NCI-H748 (cell line): ENCODE results near the gene CLCA1.

Experiments
- DNase-seq: peaks from one replicate; lab custom pipeline; 2025; ENCODE audit not compliant: unreplicated experiment; lab: John Stamatoyannopoulos, UW

CLCA1 gene, protein sequence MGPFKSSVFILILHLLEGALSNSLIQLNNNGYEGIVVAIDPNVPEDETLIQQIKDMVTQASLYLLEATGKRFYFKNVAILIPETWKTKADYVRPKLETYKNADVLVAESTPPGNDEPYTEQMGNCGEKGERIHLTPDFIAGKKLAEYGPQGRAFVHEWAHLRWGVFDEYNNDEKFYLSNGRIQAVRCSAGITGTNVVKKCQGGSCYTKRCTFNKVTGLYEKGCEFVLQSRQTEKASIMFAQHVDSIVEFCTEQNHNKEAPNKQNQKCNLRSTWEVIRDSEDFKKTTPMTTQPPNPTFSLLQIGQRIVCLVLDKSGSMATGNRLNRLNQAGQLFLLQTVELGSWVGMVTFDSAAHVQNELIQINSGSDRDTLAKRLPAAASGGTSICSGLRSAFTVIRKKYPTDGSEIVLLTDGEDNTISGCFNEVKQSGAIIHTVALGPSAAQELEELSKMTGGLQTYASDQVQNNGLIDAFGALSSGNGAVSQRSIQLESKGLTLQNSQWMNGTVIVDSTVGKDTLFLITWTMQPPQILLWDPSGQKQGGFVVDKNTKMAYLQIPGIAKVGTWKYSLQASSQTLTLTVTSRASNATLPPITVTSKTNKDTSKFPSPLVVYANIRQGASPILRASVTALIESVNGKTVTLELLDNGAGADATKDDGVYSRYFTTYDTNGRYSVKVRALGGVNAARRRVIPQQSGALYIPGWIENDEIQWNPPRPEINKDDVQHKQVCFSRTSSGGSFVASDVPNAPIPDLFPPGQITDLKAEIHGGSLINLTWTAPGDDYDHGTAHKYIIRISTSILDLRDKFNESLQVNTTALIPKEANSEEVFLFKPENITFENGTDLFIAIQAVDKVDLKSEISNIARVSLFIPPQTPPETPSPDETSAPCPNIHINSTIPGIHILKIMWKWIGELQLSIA

DNA sequence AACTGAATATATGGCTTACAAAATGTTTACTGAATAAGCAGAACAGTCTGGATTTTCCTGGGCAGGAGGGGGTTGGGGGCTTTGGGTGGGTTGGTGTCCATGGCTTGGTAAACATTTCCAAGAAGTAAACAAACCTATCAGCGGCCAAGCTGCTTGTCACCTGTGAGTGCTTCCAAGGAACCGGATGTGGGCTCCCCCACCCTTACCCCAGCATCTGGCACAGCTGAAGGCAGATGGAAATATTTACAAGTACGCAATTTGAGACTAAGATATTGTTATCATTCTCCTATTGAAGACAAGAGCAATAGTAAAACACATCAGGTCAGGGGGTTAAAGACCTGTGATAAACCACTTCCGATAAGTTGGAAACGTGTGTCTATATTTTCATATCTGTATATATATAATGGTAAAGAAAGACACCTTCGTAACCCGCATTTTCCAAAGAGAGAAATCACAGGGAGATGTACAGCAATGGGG is at the start of gene CLCA1:
TSS of gene CLCA1 (plus strand) at position 427 of the 477 bp plus-strand sequence. CDS start at position 472, 45 bp downstream.
- DNase-seq = peak; percentile 38

DNA sequence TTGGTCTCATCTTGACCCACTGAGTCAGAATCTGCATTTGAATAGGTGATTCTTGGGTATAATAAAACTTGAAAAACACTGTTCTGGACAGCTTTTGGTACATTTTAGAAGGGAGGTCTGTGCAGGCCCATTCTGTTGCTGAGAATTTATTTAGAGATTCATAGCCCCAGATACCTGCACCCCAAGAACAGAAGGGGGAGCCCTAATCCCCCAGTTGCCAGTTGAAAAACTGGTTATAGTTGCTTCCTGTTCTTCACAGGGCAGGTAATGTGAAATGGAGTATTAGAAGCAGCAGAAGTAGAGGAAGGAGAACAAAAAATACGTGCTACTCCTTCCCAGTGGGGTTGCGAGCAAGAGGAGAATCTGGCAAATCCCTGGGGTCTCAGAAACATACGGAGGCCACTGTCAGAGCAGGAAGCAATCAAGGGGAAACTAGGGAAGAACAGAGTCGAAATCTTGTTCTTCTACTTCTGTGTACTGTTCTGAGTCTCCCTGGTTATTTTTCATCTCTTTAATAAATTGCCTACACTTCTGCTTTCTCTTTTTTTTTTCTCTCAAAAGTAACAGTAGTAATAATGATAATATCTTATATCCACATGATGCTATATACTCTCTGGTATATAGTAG is 49.3 kb upstream of the CLCA1 start:
- no peak for DNase-seq

DNA sequence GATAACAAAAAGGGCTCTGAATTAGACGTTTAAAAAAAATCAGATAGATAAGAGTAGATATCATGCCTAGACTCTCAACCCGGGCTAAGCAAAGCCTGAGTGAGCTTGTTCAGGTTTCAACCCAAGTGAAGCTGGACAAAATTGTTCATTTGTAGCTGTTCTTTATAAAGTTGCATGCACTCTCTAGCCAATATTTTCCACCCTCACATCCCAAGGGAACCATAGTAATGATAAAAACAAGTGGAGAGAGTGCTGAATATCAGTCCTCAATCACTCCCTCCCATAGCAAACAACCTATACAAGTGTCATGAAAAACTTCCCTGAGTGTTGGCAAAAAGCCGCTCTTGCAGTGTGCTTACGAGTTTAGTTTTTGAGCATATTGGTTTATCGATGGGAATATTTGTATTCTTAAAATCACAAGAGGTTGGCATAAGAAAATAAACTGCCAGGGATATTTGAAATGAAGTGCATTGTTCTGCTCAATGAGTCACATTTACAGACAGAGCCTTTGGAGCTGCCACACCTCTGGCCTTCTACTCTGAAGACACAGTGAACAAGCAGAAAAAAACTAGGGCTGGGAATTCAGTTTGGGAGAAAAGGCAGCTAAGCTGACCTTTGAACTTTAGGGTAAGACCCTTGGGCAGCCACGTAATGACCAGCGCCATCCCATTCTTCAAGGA is 47.0 kb upstream of the CLCA1 start:
- DNase-seq = no peak

DNA sequence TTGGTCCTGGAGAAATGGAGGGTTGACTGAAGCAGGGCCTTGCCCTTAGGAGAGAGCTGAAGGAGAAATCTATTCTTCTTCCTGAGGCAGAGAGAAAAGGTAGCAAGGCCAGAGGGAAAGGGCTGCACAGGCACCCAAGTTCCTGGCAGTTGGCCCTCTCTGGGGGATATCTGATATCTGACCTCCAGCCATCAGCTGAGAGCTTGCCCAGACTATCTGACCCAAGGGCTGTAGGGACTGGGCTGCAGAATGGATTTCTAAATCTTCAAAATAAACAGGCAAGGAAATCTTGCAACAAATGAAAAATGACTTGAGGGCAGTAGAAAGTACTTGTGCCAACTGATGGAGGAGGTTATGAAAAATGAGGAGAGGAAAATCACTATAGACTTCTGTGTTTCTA is 45.3 kb upstream of the CLCA1 start:
- DNase-seq = no peak

DNA sequence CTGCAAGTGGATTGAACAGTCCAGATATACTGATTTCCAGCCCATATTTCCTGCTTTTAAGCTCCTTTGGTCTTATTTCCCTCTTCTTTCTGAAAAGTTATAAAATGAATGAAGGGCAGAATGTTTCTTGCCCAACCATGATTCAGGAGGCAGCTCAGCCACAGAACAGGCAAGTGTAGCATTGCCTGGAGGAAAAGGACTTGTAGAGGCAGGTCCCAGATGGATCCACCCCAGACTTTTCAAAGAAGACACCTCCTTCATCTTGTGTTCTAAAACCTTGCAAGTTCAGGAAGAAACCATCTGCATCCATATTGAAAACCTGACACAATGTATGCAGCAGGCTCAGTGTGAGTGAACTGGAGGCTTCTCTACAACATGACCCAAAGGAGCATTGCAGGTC is 44.9 kb upstream of the CLCA1 start, which contains the start of gene CLCA2:
TSS of gene CLCA2 (plus strand) at position 299 of the 400 bp plus-strand sequence. CDS start at position 376, 77 bp downstream.
- no peak for DNase-seq

DNA sequence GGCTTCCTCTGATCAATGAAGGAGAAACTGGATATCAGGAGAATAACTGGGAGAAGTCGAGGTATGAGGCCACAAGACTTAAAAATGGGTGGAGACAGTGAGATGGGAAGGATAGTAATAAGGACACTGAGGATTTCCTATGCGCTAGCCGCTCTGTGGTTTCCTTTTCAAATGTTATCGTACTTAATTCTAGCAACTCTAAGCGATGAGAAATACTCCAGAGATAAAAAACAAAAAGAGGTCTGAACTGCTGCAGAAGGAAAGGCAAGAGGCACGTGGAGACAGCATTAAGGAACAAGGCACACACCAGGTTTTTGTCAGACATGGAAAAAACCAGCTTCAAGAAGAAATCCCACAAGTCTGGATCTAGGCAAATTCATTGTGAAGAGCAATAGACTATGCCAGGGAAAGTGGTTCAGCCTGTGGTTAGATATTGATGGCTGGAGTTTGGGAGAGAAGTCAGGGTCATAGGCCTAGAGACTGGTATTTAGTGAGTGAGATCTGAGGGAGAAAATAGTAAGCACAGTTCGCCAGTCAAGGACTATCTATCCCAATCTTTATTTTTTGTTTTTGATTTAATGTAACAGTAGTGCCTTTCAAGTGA is 39.5 kb upstream of the CLCA1 start:
- DNase-seq = no peak

DNA sequence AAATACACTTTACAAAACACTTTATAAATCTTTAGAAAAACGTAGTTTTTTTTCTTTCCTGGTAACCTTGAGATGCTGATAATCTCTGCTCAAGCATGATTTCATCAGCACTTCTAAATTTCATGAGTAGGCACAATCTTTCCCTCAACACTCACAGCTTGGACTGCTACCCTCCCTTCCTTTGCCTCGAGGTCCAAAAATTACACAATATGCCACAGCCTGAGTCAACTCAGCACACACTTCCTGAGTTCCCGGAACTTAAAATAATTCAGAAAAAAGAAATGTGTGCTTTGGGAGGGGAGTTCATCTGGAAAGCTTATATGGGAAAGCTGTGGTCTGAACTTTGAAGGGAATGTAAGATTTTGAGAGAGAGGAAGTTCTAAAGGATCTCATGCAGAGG is 38.9 kb upstream of the CLCA1 start:
- DNase-seq = no peak

DNA sequence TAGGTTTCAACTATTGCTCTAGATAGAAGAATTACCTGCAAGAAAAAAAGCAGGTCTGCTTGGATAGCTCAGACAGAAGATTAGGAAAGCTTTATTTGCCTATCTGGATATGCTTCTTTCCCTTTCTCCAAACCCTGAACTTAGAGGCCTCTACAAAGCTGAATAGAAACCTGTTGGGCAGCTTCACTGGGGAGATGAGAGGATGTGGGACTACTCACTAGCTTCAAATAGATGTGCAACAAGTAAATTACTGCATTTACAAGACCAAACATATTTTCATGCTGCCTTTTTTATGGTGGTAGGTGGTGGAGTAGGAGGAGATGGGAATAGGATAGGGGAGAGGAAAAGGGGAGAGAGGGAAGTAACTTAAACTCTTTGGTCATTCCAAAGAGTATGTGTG is 38.4 kb upstream of the CLCA1 start:
- DNase-seq = no peak

DNA sequence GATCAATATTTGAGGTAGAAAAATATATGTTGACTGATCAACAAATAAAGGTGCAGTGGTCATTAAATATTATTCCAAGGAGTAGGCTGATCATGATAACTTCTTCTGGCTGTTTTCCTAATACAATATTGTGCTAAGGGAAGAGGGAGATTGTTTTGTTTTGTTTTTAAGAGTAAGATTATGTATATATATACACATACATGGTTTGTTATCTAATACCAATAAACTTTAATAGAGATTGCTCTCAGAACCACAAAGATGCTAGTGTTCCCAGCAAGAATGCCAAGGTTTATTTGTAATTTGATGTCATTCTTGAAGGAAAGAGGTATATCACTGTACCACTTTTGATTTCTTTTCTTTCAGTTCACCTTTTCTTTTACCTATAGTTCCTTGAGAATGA is 34.7 kb upstream of the CLCA1 start:
- DNase-seq = no peak

DNA sequence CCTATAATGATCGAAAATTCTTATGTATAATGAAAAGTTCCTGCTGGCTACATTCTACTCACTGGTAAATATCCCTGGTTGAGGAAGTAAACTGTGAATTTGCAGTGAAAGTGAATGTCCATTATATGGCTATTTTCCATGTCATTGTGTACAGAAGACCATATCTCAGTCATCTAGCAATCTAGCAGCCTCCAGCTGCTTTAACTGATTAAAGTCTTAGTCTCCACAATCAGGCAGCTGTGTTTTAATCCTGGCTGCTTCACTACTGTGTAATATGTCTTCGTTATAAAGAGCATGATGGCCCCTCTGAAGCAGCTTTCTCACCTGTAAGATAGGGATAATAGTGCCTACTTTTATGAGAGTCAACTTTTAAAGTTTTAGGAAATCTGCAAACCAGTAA is 33.4 kb upstream of the CLCA1 start:
- DNase-seq = no peak

DNA sequence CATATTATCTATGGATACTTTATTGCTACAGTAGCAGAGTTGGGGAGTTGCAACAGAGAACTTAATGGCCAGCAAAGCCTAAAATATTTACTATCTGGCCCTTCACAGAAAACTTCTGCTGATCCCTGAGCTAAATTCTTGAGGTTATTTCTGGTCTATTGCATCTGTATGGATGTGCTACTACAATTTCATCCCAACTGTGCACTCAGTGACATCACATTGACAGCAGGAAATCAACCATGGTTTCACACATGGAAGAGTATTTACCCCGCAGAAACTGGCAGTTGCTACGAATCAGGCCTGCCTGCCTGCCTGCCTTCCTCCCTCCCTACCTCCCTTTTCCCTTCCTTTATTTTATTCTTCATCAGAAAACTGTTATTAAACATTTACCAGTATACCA is 32.7 kb upstream of the CLCA1 start:
- no peak for DNase-seq

DNA sequence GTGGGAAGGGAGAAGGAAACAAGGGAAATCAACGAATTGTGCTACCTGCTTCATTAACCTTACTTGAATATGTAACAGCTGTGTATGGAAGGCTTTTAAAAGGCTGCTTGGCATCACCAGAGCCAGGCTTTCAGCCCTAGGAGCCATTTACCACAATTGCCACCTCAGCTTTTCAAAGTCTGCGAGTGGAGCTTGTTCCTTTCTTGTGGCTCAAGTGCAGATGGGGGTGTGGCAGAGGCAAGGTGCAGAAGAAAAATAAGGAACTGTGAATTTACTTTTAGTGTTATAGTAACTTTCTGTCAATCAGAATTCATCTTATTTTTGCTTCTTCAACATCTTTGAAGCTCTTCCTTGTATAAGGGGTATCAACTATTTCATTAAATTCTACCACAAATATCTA is 27.1 kb upstream of the CLCA1 start:
- no peak for DNase-seq

DNA sequence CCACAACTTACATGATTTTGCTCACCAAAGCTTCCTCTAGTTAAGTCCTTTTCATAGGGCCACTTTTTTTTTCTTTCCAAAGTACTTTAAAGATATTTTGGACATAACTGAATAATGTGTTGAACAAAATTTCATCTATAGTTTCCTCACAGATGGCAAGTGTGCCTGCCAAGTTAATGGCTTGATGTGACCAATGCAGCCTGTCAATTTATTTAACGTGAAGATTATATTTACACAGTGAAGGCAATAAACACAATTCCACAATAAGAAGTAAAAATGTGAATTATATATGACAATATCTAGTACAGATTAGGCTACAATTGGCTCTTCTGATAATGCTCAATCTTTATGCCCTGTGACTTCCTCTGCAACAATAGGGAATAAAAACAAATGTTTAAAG is 26.7 kb upstream of the CLCA1 start:
- no peak for DNase-seq

DNA sequence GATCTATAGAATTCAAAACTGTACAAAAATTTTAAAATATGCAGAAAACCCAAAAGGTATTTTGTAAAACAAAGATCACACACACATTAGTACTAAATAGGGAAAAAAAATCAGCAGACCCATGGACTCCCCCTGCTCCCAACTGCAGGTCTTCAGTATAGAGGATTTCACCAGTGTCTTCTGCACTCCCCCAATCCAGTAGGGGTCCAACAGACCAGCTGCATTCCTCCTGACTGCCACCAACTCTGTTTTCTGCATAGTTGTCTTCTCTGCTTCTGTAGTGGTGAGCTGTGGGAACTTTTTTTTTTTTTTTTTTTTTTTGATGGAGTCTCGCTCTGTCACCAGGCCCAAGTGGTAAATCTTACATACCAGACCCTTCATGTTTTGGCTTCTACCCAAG is 22.8 kb upstream of the CLCA1 start:
- no peak for DNase-seq

DNA sequence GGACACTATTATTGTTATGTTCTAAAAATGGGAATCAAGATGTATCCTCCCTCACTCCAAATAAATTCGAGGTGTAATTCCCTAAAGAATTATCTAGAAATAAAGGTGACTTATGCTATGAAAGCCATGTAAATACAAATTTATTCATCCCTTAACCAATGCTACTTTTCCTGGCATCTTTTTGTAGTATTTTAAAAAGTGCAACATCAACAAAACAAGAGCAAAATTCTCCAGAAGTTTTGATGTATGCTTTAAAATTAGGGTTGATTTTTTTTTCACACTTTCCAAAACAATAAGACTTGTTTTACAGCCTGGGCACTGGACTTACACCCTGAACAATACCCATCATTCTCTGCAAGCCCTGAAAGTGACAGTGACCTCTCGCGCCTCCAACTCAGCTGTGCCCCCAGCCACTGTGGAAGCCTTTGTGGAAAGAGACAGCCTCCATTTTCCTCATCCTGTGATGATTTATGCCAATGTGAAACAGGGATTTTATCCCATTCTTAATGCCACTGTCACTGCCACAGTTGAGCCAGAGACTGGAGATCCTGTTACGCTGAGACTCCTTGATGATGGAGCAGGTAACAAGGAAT is 21.4 kb upstream of the CLCA1 start:
- DNase-seq = no peak

DNA sequence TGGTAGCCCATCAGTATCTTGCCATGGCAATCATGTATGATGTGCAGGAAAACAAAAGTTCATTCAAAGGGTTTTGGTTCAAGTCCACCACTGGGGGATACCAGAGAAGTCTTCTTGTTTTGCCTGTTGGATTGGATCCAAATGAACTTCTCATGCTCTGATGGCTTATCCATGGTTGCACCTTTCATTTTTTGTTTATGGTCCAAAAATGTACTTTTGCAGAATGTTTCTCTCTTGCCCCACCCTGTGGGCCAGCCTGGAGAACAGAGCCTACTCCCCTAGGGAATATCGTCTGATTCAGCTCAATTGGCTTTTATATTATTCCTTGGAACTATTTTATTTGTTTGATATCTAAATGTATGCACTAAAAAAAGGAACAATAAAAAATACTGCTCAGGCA is 20.1 kb upstream of the CLCA1 start:
- DNase-seq = no peak

DNA sequence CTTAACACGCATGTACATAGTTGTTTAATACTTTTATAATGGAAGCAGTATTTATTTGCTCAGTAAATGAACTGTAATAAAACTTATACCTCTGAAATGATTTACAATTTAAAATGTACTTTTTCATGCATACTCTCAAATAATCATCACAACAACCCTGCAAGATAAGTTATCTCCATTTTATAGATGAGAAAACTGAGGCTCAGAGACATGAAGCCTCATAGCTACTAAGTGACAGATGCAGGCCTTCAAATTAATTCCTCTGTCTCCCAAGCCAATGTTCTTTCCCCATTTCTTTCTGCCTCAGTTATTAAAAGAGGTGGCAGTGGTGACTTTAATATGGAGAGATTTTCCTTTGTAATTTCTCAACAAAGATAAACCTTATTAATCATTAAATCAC is 19.6 kb upstream of the CLCA1 start:
- DNase-seq = no peak

DNA sequence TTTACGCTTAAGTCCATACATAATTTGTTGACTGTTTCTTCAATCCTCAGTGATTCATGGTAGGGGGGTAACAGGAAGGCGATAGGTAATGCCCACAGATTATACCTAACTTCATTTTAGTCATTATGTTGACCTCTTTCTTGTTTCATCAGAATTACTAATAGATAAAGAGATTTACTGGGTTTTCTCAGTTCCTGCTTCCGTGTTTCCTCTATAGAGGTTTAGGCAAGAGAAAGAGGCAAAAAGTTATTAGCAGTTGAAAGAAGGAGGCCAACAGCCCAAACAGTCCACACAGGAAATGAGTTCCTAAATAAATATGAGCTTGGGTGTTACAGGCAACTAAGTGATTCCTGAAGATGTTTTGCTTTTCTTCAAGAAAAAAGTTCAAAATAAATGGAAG is 17.9 kb upstream of the CLCA1 start:
- no peak for DNase-seq

DNA sequence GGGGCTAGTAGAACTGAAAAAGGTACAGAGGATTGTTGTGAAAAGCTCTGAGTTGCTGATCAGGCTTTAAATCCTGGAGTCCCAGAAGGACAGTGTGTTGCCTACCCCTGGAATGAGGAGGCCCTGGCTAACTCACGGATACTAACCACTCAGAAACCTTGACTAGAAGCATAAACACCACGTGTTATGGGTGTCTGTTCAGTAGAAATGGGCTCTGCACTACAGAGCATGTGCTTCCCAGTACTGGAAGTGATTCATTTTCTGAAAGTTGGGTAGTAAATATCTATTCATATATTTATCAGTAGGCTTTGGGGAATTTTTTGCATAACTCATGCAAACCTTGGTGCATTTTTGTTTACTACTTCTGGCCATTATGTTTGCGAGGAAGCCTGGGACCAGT is 15.1 kb upstream of the CLCA1 start:
- no peak for DNase-seq

DNA sequence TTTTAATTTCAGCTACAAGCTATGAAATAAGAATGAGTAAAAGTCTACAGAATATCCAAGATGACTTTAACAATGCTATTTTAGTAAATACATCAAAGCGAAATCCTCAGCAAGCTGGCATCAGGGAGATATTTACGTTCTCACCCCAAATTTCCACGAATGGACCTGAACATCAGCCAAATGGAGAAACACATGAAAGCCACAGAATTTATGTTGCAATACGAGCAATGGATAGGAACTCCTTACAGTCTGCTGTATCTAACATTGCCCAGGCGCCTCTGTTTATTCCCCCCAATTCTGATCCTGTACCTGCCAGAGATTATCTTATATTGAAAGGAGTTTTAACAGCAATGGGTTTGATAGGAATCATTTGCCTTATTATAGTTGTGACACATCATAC is 13.7 kb upstream of the CLCA1 start:
- no peak for DNase-seq
